Chondrocyte (in vitro differentiated cells): ENCODE measurements around the gene EIF4A3. TPM values are rescaled to one million over a fixed set of nuclear protein-coding genes. Genes with fewer than 3 reads are reported as not detected.

ENCODE experiments used
- DNase-seq: peaks from one replicate; pipeline ENCODE4 v3.0.0; 2021; ENCODE audit warnings: mixed read lengths, low spot score
- H3K27ac Mint-ChIP-seq: one replicate; pipeline ENCODE4 v1.8.0; 2021; ENCODE audit warnings: mild to moderate bottlenecking, moderate library complexity, mixed read lengths; ENCODE audit not compliant: unreplicated experiment
- H3K27me3 Mint-ChIP-seq: 2 replicates; pipeline ENCODE4 v1.8.0; 2021; ENCODE audit warnings: low read depth, mixed read lengths
- H3K36me3 Mint-ChIP-seq: 2 replicates; pipeline ENCODE4 v1.8.0; 2021; ENCODE audit warnings: low read depth, mixed read lengths
- H3K4me1 Mint-ChIP-seq: 2 replicates; pipeline ENCODE4 v1.8.0; 2021; ENCODE audit warnings: low read depth, mild to moderate bottlenecking, mixed read lengths
- H3K4me3 Mint-ChIP-seq: one replicate; pipeline ENCODE4 v1.8.0; 2021; ENCODE audit warnings: mild to moderate bottlenecking, moderate library complexity, mixed read lengths; ENCODE audit not compliant: unreplicated experiment
- H3K9me3 Mint-ChIP-seq: 2 replicates; pipeline ENCODE4 v1.8.0; 2021; ENCODE audit warnings: low read depth, mixed read lengths
- CTCF ChIP-seq: fragments of 200-600 bp; sonication (generic); IDR thresholded peaks from 2 replicates; pipeline ENCODE4 v1.5.0; 2021; ENCODE audit warnings: antibody characterized with exemption, mild to moderate bottlenecking, moderate library complexity
- total RNA-seq: library from RNA; stranded (reverse); gene quantifications from 3 replicates; pipeline ENCODE4 v1.2.1, GENCODE V29; 2021

EIF4A3 gene
- total RNA-seq, 1 donor from 2014 or later, result 64.0 TPM

- Mint-ChIP-seq H3K9me3 (no peaks in the 10 kb centered on the region), H3K36me3 (no peaks in the 10 kb centered on the region), H3K4me1 (no peaks in the 10 kb centered on the region), H3K27ac (no peak overlapping the region), H3K4me3 (no peak overlapping the region), H3K27me3 (no peaks in the 10 kb centered on the region)
- TF ChIP-seq CTCF, result no peak
- peak; percentile 82 for DNase-seq
These were observed 38.6 kb downstream of the EIF4A3 start for GRCh38 chr17:80108036-80108971.

GRCh38 chr17:80107231-80108021, 39.5 kb downstream of the EIF4A3 start:
- no peak for TF ChIP-seq CTCF
- H3K36me3 Mint-ChIP-seq, result no peaks in the 10 kb centered on the region
- no peaks in the 10 kb centered on the region for H3K27me3 Mint-ChIP-seq
- H3K9me3 Mint-ChIP-seq, result no peaks in the 10 kb centered on the region
- DNase-seq, result peak; percentile 92
- no peak overlapping the region for H3K27ac Mint-ChIP-seq
- H3K4me1 Mint-ChIP-seq, result peaks cover 4% of the 10 kb centered on the region
- H3K4me3 Mint-ChIP-seq, result no peak overlapping the region

- Mint-ChIP-seq H3K36me3 (no peaks in the 10 kb centered on the region), H3K4me3 (no peak overlapping the region), H3K4me1 (peaks cover 10% of the 10 kb centered on the region), H3K27ac (no peak overlapping the region), H3K9me3 (no peaks in the 10 kb centered on the region), H3K27me3 (no peaks in the 10 kb centered on the region)
- peak; percentile 33 for DNase-seq
- TF ChIP-seq CTCF, result no peak
These were observed 40.2 kb downstream of the EIF4A3 start for GRCh38 chr17:80106751-80107150.

GRCh38 chr17:80106176-80106575, 40.8 kb downstream of the EIF4A3 start:
- Mint-ChIP-seq H3K4me1 (peaks cover 10% of the 10 kb centered on the region), H3K9me3 (no peaks in the 10 kb centered on the region), H3K27me3 (no peaks in the 10 kb centered on the region), H3K4me3 (no peak overlapping the region), H3K27ac (no peak overlapping the region), H3K36me3 (no peaks in the 10 kb centered on the region)
- TF ChIP-seq CTCF, result no peak
- DNase-seq, result peak; percentile 52

GRCh38 chr17:80105762-80106161, 41.2 kb downstream of the EIF4A3 start:
- Mint-ChIP-seq H3K36me3 (no peaks in the 10 kb centered on the region), H3K27ac (no peak overlapping the region), H3K27me3 (no peaks in the 10 kb centered on the region), H3K9me3 (no peaks in the 10 kb centered on the region), H3K4me1 (peaks cover 12% of the 10 kb centered on the region), H3K4me3 (no peak overlapping the region)
- TF ChIP-seq CTCF, result no peak
- DNase-seq, result peak; percentile 61
